A549 (cell line): ENCODE results near the gene SOX6. TPM values are rescaled to one million over a fixed set of nuclear protein-coding genes. Genes with fewer than 3 reads are reported as not detected.

Experiments used
- ATAC-seq, 2 experiments: fragments of 200-7000 bp in 1 of 2; fragments of >200 bp in 1 of 2; cut with Nextera tagmentation in 1 of 2; cut with Tn5 transposase in 1 of 2; 3 replicates each; pipeline versions ENCODE4 v1.8.0 to v1.9.1; 2018 to 2020; ENCODE audit warnings: mild to moderate bottlenecking in 1 of 2, moderate library complexity in 1 of 2
- CTCF ChIA-PET: fragments of 300-600 bp; sonication (Branson Sonifier 250); formaldehyde crosslinking; extraction: SDS; loops from one replicate; lab custom pipeline; 2021; ENCODE audit warnings: antibody characterized with exemption, inconsistent platforms; lab: Yijun Ruan, JAX
- POLR2A ChIA-PET: fragments of 350-600 bp; formaldehyde crosslinking; extraction: SDS; loops from one replicate; lab custom pipeline; 2021; ENCODE audit warnings: antibody characterized with exemption, inconsistent platforms; lab: Yijun Ruan, JAX
- DNase-seq, 2 experiments: peaks; one replicate each; pipeline versions ENCODE4 v3.0.0 to v3.0.0-alpha.2; 2011 to 2016; ENCODE audit warnings: low read depth in 1 of 2, low spot score in 1 of 2
- FAIRE-seq: peaks from 2 replicates; lab custom pipeline; 2011; peaks lifted over from hg19 to GRCh38; lab: Jason Lieb, UNC
- H3K27ac ChIP-seq, 2 experiments: fragments of >200 bp; sonication (Bioruptor Twin); formaldehyde crosslinking; 3 replicates each; pipeline ENCODE4 v1.5.1; 2016 to 2017
- H3K4me1 ChIP-seq: fragments of >200 bp; sonication (Bioruptor Twin); formaldehyde crosslinking; 3 replicates; pipeline ENCODE4 v1.6.1; 2016
- H3K4me2 ChIP-seq: fragments of >200 bp; sonication (Bioruptor Twin); formaldehyde crosslinking; 3 replicates; pipeline ENCODE4 v1.6.1; 2016
- H3K4me3 ChIP-seq: fragments of >200 bp; sonication (Bioruptor Twin); formaldehyde crosslinking; 3 replicates; pipeline ENCODE4 v1.5.1; 2016
- H3K9me3 ChIP-seq: fragments of >200 bp; sonication (Bioruptor Twin); formaldehyde crosslinking; 3 replicates; pipeline ENCODE4 v1.6.1; 2016
- BCL3 ChIP-seq: fragments of >200 bp; sonication (Bioruptor Twin); formaldehyde crosslinking; IDR thresholded peaks from 3 replicates; pipeline ENCODE4 v1.6.1; 2016
- CBX2 ChIP-seq: fragments of 200-600 bp; sonication (generic); IDR thresholded peaks from 2 replicates; pipeline ENCODE4 v1.6.1; 2016; ENCODE audit warnings: low read depth, mild to moderate bottlenecking, borderline replicate concordance
- CBX8 ChIP-seq: fragments of 200-600 bp; sonication (generic); IDR thresholded peaks from 2 replicates; pipeline ENCODE4 v1.6.1; 2016
- CHD2 ChIP-seq: fragments of 150-350 bp; IDR thresholded peaks from 2 replicates; pipeline ENCODE4 v1.6.1; 2014; ENCODE audit warnings: low read length; ENCODE audit not compliant: partially characterized antibody
- CHD4 ChIP-seq: fragments of 200-600 bp; sonication (generic); IDR thresholded peaks from 2 replicates; pipeline ENCODE4 v1.6.1; 2016; ENCODE audit warnings: antibody characterized with exemption, mild to moderate bottlenecking, borderline replicate concordance
- CTCF ChIP-seq: fragments of >200 bp; sonication (Bioruptor Twin); formaldehyde crosslinking; IDR thresholded peaks from 3 replicates; pipeline ENCODE4 v1.5.1; 2016
- E2F6 ChIP-seq: IDR thresholded peaks from 2 replicates; pipeline ENCODE4 v1.6.1; 2012; ENCODE audit warnings: low read depth, borderline replicate concordance
- EP300 ChIP-seq, 2 experiments: fragments of >200 bp; sonication (Bioruptor Twin); formaldehyde crosslinking; IDR thresholded peaks; 2 replicates in 1 of 2; 3 replicates in 1 of 2; pipeline ENCODE4 v1.6.1; 2016 to 2017
- ESRRA ChIP-seq: fragments of 150-350 bp; IDR thresholded peaks from 2 replicates; pipeline ENCODE4 v1.6.1; 2014; ENCODE audit warnings: mild to moderate bottlenecking, low read length, borderline replicate concordance
- FOXS1 ChIP-seq: fragments of 250-450 bp; sonication (Bioruptor Pico); IDR thresholded peaks from 2 replicates; pipeline ENCODE4 v1.5.0; 2020; ENCODE audit warnings: mild to moderate bottlenecking, moderate library complexity
- HEYL ChIP-seq: fragments of 250-450 bp; sonication (Bioruptor Pico); IDR thresholded peaks from 2 replicates; pipeline ENCODE4 v1.8.0; 2021; ENCODE audit warnings: mild to moderate bottlenecking, moderate library complexity
- JUN ChIP-seq, 2 experiments: fragments of >200 bp; sonication (Bioruptor Twin); formaldehyde crosslinking; IDR thresholded peaks; 2 replicates in 1 of 2; 3 replicates in 1 of 2; pipeline ENCODE4 v1.6.1; 2016 to 2017
- NR3C1 ChIP-seq: fragments of >200 bp; sonication (Bioruptor Twin); formaldehyde crosslinking; IDR thresholded peaks from 3 replicates; pipeline ENCODE4 v1.6.1; 2017
- RAD21 ChIP-seq, 2 experiments: fragments of >200 bp in 1 of 2; sonication (Bioruptor Twin) in 1 of 2; formaldehyde crosslinking in 1 of 2; IDR thresholded peaks in 1 of 2; conservative IDR thresholded peaks in 1 of 2; 2 replicates in 1 of 2; 3 replicates in 1 of 2; pipeline ENCODE4 v1.6.1; 2012 to 2018; ENCODE audit warnings: inconsistent platforms in 1 of 2
- RARB ChIP-seq: fragments of 250-450 bp; sonication (Bioruptor Pico); IDR thresholded peaks from 2 replicates; pipeline ENCODE4 v1.8.0; 2021; ENCODE audit warnings: mild to moderate bottlenecking, moderate library complexity
- REST ChIP-seq: fragments of 200-600 bp; sonication (generic); IDR thresholded peaks from 2 replicates; pipeline ENCODE4 v1.6.1; 2016; ENCODE audit warnings: antibody characterized with exemption, mild to moderate bottlenecking, moderate library complexity
- SMC3 ChIP-seq: fragments of >200 bp; sonication (Bioruptor Twin); formaldehyde crosslinking; IDR thresholded peaks from 3 replicates; pipeline ENCODE4 v1.6.1; 2018; ENCODE audit warnings: inconsistent platforms
- USF2 ChIP-seq: fragments of 450-650 bp; IDR thresholded peaks from 2 replicates; pipeline ENCODE4 v1.6.1; 2014; ENCODE audit warnings: antibody characterized with exemption
- ZFP36 ChIP-seq: fragments of 450-650 bp; IDR thresholded peaks from 2 replicates; pipeline ENCODE4 v1.6.1; 2014; ENCODE audit warnings: borderline replicate concordance; ENCODE audit not compliant: partially characterized antibody
- ZNF302 ChIP-seq: fragments of 250-450 bp; sonication (Bioruptor Pico); IDR thresholded peaks from 2 replicates; pipeline ENCODE4 v1.9.0; 2021; ENCODE audit warnings: inconsistent platforms, mild to moderate bottlenecking, moderate library complexity
- ZSCAN20 ChIP-seq: fragments of 250-450 bp; sonication (Bioruptor Pico); IDR thresholded peaks from 2 replicates; pipeline ENCODE4 v1.8.0; 2022; ENCODE audit warnings: mild to moderate bottlenecking, moderate library complexity
- WGBS: methylation state at CpG from one replicate; pipeline ENCODE4 v1.1.6; 2017; ENCODE audit errors: missing lambda C conversion rate; 5-methylcytosine and 5-hydroxymethylcytosine counted together
- polyA plus RNA-seq, 4 experiments: library from polyadenylated mRNA; depleted of rRNA in 3 of 4; stranded (reverse); fragments of >200 nt; fragmentation: RNase III in 1 of 4; extraction: RNeasy Plus Mini Kit Qiagen cat#74134 plus additional on column Dnase treatment in 1 of 4; gene quantifications; 2 replicates in 3 of 4; 3 replicates in 1 of 4; pipeline ENCODE4 v1.2.3, GENCODE V29; 2011 to 2017

The SOX6 gene
- polyA plus RNA-seq, 2 of the 4 experiments (the other 2 are of a cell fraction), result 0.18 TPM; not detected in 1

GRCh38 chr11:15942126-15942525 is 414.2 kb downstream of the SOX6 start:
- FAIRE-seq, result no peak
- CTCF ChIA-PET, result no interaction called here
- WGBS, result 77% methylated on average over 7 of the region's 7 CpGs
- no peak for ATAC-seq
- Histone ChIP-seq H3K27ac (no peak overlapping the region), H3K9me3 (no peaks in the 10 kb centered on the region), H3K4me2 (no peak overlapping the region), H3K4me3 (no peak overlapping the region), H3K4me1 (no peaks in the 10 kb centered on the region)
- DNase-seq, result no peak
- TF ChIP-seq FOXS1 (CRISPR knock-in tag) (no peak), ESRRA (no peak), RARB (CRISPR knock-in tag) (no peak), BCL3 (no peak), EP300 (IDR thresholded peaks at IDR 0.05) (no peak), CBX2 (no peak), ZSCAN20 (CRISPR knock-in tag) (no peak), NR3C1 (no peak), CBX8 (no peak), JUN (IDR thresholded peaks at IDR 0.05) (no peak), E2F6 (no peak), ZNF302 (CRISPR knock-in tag) (no peak), CHD2 (no peak), SMC3 (no peak), REST (no peak), HEYL (CRISPR knock-in tag) (no peak), USF2 (no peak), ZFP36 (no peak), CHD4 (no peak)
- POLR2A ChIA-PET, result no interaction called here

- H3K9me3 ChIP-seq, result no peaks in the 10 kb centered on the region
- WGBS, result 80% methylated on average over 7 of the region's 36 CpGs
- no peaks in the 10 kb centered on the region for H3K4me1 ChIP-seq
- FAIRE-seq, result no peak
- POLR2A ChIA-PET, result no interaction called here
- H3K27ac ChIP-seq, result no peak overlapping the region
- no peak overlapping the region for H3K4me2 ChIP-seq
- CTCF ChIA-PET, result interaction anchor here (1.4 kb wide), 1 partner anchor 12 kb away, joined by 4 read pairs; no protein-coding TSS in a partner anchor
- TF ChIP-seq SMC3 (peak; percentile 26; the same call in 1 of the 3 replicates), RAD21 (conservative IDR thresholded peaks at IDR 0.05 in 1 of 2, IDR thresholded peaks at IDR 0.05 in 1 of 2) (peak in 1 of 2 experiments; percentile 17; a peak in 1 of 5 replicates), ZFP36 (no peak), CBX2 (no peak), CTCF (0 out of 3 replicates have a peak, but pooled peaks have one; percentile 22)
- ATAC-seq, result peak in 1 of 2 experiments; percentile 60; a peak in 3 of 6 replicates
- H3K4me3 ChIP-seq, result no peak overlapping the region
- no peak for DNase-seq
These were observed 415.1 kb downstream of the SOX6 start for GRCh38 chr11:15941206-15941770.
